ENCODE measurements around the gene SNX22.
A peak's percentile ranks its signal among the peaks of the same experiment; 100 is the strongest.

Gene SNX22

DNA sequence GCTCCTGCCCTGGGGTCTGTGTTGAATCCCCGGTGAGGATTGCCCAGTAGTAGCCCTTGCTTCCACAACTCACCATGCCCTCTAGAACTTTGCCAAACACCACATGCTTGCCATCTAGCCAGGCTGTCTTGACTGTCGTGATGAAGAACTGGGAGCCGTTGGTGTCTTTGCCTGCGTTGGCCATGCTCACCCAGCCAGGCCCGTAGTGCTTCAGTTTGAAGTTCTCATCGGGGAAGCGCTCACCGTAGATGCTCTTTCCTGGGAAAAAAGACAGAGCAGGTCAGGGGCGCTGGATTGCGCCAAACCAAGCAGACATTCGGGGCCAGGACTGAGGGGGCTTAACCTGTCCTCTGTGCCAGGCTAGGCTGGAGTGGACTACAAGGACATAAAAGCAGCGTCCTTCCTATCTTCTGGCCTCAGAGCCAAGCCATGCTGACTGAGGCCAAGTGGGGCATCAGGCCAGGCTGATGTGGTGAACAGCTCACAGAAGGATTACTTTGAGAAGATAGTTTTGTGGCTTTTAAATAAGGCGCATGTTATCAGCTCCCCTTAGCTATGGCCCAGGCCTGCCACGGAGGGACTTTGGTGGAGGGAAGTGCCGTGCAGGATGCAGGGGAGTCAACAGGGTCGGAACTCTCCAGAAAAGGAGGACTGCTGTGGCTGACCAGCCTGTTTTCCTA, 5.3 kb downstream of the SNX22 start:
- TF ChIP-seq, protein P1, sequence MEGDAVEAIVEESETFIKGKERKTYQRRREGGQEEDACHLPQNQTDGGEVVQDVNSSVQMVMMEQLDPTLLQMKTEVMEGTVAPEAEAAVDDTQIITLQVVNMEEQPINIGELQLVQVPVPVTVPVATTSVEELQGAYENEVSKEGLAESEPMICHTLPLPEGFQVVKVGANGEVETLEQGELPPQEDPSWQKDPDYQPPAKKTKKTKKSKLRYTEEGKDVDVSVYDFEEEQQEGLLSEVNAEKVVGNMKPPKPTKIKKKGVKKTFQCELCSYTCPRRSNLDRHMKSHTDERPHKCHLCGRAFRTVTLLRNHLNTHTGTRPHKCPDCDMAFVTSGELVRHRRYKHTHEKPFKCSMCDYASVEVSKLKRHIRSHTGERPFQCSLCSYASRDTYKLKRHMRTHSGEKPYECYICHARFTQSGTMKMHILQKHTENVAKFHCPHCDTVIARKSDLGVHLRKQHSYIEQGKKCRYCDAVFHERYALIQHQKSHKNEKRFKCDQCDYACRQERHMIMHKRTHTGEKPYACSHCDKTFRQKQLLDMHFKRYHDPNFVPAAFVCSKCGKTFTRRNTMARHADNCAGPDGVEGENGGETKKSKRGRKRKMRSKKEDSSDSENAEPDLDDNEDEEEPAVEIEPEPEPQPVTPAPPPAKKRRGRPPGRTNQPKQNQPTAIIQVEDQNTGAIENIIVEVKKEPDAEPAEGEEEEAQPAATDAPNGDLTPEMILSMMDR (IDR thresholded peaks at IDR 0.05; ENCODE audit: control insufficient read depth, extremely low read depth, insufficient read depth), result no peak
- no peak overlapping the region for H3K4me3 ChIP-seq (ENCODE audit: low read depth, low read length)
- DNase-seq (ENCODE audit: low read depth), result no peak

DNA sequence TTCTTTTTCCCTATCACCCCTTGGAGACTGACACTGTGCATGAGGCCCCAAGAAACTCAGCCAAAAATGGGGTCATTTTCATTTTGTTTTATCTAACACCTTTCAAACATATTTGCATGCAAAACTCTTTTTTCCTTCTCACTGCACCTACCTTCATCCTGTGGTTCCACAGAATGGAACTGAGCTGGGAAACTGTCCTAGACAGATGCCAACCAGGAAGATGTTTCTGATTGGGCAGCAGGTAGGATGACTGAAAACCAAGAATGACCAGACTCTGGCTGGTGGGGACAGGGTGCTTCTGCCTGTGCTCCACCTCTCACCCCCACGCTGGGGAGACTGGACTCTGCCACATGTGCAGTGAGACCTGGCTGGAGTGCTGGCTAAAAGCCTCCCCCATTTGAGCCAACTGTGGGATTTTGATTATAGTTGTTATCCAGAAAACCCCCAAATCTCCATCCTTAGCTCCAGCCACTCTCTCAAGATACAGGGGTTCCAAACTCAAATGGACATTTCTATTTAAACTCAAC, 6.1 kb downstream of the SNX22 start:
- TF ChIP-seq, protein P1 (IDR thresholded peaks at IDR 0.05; ENCODE audit: control insufficient read depth, extremely low read depth, insufficient read depth), result no peak
- DNase-seq (ENCODE audit: low read depth), result no peak
- H3K4me3 ChIP-seq (ENCODE audit: low read depth, low read length), result no peak overlapping the region

DNA sequence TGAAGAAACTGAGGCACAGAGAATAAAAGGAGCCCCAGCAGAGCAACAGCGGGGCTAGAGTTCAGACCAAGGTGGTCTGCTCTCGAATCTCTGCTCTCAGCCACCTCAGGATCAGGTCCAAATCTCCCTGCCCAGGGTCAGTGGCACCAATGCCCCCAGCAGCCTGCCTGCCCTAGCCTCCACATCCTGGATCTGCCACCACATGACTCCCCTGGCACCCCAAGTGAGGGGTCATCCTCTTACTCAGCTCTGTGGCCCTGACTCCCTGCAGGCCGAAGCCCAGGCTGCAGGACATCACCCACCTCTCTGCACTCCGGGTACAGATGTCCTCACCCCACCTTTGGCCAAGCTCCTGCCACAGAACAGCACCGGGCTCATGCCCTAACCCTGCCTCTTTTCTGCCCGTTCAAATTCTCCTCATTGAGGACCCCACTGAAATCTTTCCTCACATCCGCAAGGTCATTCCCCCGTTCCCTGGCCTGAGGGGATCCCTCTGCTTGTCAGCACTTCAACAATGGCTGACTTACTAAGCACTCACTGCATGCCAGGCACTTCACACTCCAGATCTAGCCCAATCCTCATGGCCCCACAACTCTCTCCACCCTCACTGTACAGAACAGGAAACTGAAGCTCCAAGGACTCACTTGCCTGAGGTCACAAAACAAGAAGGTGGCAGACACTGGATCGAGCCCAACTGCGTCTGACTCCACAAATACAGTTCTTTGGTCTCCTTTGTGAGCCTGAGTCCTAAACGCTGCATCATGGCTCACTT, 7.0 kb downstream of the SNX22 start:
- TF ChIP-seq, protein P1 (IDR thresholded peaks at IDR 0.05; ENCODE audit: control insufficient read depth, extremely low read depth, insufficient read depth), result no peak
- no peak overlapping the region for H3K4me3 ChIP-seq (ENCODE audit: low read depth, low read length)
- DNase-seq (ENCODE audit: low read depth), result no peak

DNA sequence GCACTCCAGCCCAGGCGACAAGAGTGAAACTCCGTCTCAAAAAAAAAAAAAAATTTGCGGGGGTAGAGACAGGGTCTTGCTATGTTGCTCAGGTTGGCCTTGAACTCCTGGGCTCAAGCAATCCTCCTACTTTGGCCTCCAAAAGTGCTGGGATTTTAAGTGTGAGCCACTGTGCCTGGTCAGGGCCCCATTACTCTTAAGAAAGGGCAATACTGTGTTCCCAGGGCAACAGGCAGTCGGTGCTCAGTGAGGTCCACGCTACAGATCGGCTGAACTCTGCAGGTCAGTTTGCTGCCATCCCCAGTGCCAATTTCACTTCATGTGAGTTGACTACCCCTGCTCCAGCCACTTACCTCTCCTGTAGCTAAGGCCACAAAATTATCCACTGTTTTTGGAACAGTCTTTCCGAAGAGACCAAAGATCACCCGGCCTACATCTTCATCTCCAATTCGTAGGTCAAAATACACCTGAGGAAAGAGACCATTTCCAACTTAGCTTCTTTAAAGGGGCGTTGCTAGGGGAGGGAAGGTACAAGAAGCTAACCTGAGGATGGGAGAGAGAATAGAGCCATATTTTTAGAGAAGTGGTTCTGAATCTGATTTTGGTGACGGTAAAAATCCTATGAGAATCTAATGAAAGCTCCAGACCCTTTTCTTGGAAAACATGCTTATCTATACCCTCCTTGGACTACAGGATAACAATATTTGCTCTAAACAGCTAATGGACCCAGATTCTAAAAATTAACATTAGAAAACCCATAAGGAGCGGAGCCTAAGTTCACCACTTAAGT, 10.4 kb downstream of the SNX22 start:
- H3K4me3 ChIP-seq (ENCODE audit: low read depth, low read length), result peak overlapping the region; percentile 89
- no peak for DNase-seq (ENCODE audit: low read depth)
- TF ChIP-seq, protein P1 (IDR thresholded peaks at IDR 0.05; ENCODE audit: control insufficient read depth, extremely low read depth, insufficient read depth), result no peak

DNA sequence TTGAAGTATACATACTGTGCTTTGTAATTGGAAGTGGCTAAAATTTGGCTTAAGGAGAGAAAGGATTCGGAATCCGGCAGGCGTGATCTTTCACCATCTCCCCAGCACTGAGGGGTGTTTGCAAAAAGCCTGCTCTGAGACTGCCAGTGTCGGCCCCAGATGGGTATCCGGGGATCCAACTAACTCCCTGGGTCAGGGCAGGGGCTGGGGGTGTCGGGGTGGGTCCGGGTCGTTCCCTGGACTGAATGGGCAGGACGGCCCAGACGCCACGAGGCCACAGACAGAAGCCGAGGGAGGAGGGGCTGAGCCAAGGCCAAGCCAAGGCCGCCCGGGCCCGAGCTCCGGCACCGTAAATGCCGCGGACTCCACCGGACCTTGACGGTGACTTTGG, 10.9 kb downstream of the SNX22 start:
- peak overlapping the region; percentile 89 for H3K4me3 ChIP-seq (ENCODE audit: low read depth, low read length)
- TF ChIP-seq, protein P1 (IDR thresholded peaks at IDR 0.05; ENCODE audit: control insufficient read depth, extremely low read depth, insufficient read depth), result no peak
- DNase-seq (ENCODE audit: low read depth), result no peak

DNA sequence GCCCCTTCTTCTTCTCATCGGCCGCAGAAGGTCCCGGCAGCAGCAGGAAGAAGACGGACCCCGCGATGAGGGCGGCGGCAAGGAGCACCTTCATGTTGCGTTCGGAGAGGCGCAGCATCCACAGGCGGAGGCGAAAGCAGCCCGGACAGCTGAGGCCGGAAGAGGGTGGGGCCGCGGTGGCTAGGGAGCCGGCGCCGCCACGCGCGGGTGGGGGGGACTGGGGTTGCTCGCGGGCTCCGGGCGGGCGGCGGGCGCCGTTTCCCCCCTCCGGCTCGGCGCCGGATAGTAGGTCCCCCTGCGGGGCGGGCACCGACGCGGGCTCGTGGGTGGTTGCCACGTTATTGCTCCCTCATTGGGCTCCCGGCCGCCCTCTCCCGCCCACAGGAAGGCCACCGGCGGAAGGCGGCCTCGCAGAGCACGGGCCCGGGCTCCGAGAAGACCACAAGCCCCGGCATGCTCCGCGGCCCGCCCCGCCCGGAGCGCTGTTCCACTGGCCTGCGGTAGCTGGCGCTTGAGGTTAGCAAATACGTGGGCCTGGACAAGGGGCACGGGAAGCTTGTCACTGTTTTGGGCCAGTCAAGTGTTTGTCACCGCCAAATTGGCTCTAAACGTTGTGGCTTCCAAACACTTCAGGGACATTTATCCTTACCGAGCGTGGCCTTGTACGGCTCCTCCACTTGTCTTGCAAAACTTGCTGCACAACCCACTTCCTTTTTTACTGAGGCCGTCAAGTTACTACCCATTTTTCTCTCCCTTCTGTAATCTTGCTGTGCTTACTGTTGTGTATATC, 11.5 kb downstream of the SNX22 start, which contains the start of gene PPIB:
Gene PPIB, minus strand, starts transcription at position 154 of the 790 bp plus-strand sequence. Its CDS starts 36 bp downstream, at position 118.
- DNase-seq (ENCODE audit: low read depth), result peak; percentile 92
- TF ChIP-seq, protein P1 (IDR thresholded peaks at IDR 0.05; ENCODE audit: control insufficient read depth, extremely low read depth, insufficient read depth), result peak; percentile 68
- peak within 1 kb of the TSS; percentile 89 for H3K4me3 ChIP-seq (ENCODE audit: low read depth, low read length)
